ENCODE measurements around the gene SPEN.

The SPEN gene

GRCh38 chr1:15940110-15941043 is 92.9 kb downstream of the SPEN start:
- H3K4me2 ChIP-seq: no peak overlapping the region
- H3K9ac ChIP-seq: no peak overlapping the region
- no peak overlapping the region for H3K27ac ChIP-seq
- no peaks in the 10 kb centered on the region for H4K20me1 ChIP-seq (ENCODE audit: insufficient read depth)
- H3K4me1 ChIP-seq (ENCODE audit: low read depth, poor library complexity, severe bottlenecking): no peaks in the 10 kb centered on the region
- no peak overlapping the region for H3K4me3 ChIP-seq (IDR thresholded peaks at IDR 0.05; ENCODE audit: insufficient read depth, low read depth, low read length)
- peaks cover 5% of the 10 kb centered on the region; the same call in 1 of the 2 replicates for H3K36me3 ChIP-seq (ENCODE audit: insufficient read depth)
- no peaks in the 10 kb centered on the region for H3K27me3 ChIP-seq (ENCODE audit: insufficient read depth, low read depth)
- TF ChIP-seq, protein P1, sequence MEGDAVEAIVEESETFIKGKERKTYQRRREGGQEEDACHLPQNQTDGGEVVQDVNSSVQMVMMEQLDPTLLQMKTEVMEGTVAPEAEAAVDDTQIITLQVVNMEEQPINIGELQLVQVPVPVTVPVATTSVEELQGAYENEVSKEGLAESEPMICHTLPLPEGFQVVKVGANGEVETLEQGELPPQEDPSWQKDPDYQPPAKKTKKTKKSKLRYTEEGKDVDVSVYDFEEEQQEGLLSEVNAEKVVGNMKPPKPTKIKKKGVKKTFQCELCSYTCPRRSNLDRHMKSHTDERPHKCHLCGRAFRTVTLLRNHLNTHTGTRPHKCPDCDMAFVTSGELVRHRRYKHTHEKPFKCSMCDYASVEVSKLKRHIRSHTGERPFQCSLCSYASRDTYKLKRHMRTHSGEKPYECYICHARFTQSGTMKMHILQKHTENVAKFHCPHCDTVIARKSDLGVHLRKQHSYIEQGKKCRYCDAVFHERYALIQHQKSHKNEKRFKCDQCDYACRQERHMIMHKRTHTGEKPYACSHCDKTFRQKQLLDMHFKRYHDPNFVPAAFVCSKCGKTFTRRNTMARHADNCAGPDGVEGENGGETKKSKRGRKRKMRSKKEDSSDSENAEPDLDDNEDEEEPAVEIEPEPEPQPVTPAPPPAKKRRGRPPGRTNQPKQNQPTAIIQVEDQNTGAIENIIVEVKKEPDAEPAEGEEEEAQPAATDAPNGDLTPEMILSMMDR (conservative IDR thresholded peaks at IDR 0.05; ENCODE audit: low read depth, low read length): no peak
- H3K79me2 ChIP-seq (ENCODE audit: insufficient read depth, low read depth): no peaks in the 10 kb centered on the region
- H2AFZ ChIP-seq (ENCODE audit: low read depth): no peak overlapping the region

- TF ChIP-seq, protein P1 (conservative IDR thresholded peaks at IDR 0.05; ENCODE audit: low read depth, low read length): no peak
- Histone ChIP-seq H3K4me3 (IDR thresholded peaks at IDR 0.05; ENCODE audit: insufficient read depth, low read depth, low read length) (no peak overlapping the region), H3K9ac (no peak overlapping the region), H2AFZ (ENCODE audit: low read depth) (no peak overlapping the region), H3K4me2 (no peak overlapping the region), H3K36me3 (ENCODE audit: insufficient read depth) (peaks cover 5% of the 10 kb centered on the region; the same call in 1 of the 2 replicates), H3K79me2 (ENCODE audit: insufficient read depth, low read depth) (no peaks in the 10 kb centered on the region), H3K27me3 (ENCODE audit: insufficient read depth, low read depth) (no peaks in the 10 kb centered on the region), H3K27ac (no peak overlapping the region), H4K20me1 (ENCODE audit: insufficient read depth) (no peaks in the 10 kb centered on the region), H3K4me1 (ENCODE audit: low read depth, poor library complexity, severe bottlenecking) (no peaks in the 10 kb centered on the region)
Observed at GRCh38 chr1:15941044-15941840, 93.7 kb downstream of the SPEN start.

DNA sequence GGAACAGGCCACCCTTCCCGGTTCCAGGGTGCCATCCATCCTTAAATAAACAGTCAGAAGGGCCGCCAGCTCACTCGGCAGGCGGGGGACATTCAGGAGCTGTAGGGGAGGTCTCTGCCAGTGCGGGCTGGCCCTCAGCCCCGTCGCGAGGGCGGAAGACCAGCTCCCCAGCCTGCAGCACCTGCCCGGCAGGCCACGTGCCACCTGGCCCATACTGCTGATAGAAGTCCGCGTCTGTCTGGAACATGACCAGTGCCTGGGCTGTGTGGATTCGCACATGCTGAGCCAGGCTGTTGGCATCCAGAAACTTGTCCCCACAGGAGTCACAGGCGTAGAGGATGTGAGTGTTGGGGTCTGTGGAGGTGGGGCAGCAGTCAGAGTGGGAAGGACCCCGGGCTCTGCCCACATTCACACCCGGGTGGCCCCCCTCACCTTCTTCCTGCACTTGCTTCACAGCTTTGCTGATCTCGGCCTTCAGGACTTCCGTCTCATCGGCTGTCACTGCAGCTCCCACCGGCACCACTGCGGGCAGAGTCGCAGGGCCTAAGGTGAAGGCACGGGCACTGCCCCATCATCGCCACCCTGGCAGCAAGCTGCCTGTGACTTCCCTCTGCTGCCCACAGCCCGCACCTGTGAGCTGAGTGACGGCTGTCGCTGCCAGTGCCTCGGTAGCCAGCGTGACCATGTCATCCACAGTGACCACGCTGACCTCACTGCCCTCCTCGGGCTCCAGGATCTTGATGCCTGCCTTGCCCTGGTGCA is 94.6 kb downstream of the SPEN start:
- Histone ChIP-seq H2AFZ (ENCODE audit: low read depth) (no peak overlapping the region), H3K4me3 (IDR thresholded peaks at IDR 0.05; ENCODE audit: insufficient read depth, low read depth, low read length) (no peak overlapping the region), H4K20me1 (ENCODE audit: insufficient read depth) (no peaks in the 10 kb centered on the region), H3K79me2 (ENCODE audit: insufficient read depth, low read depth) (no peaks in the 10 kb centered on the region), H3K36me3 (ENCODE audit: insufficient read depth) (peaks cover 5% of the 10 kb centered on the region; the same call in 1 of the 2 replicates), H3K9ac (no peak overlapping the region), H3K4me2 (no peak overlapping the region), H3K27me3 (ENCODE audit: insufficient read depth, low read depth) (no peaks in the 10 kb centered on the region), H3K4me1 (ENCODE audit: low read depth, poor library complexity, severe bottlenecking) (no peaks in the 10 kb centered on the region), H3K27ac (no peak overlapping the region)
- TF ChIP-seq, protein P1 (conservative IDR thresholded peaks at IDR 0.05; ENCODE audit: low read depth, low read length): no peak

- Histone ChIP-seq H3K9ac (no peak overlapping the region), H3K4me2 (no peak overlapping the region), H3K79me2 (ENCODE audit: insufficient read depth, low read depth) (no peaks in the 10 kb centered on the region), H3K27ac (no peak overlapping the region), H3K4me3 (IDR thresholded peaks at IDR 0.05; ENCODE audit: insufficient read depth, low read depth, low read length) (no peak overlapping the region), H2AFZ (ENCODE audit: low read depth) (no peak overlapping the region), H3K36me3 (ENCODE audit: insufficient read depth) (no peaks in the 10 kb centered on the region; the same call in 1 of the 2 replicates), H4K20me1 (ENCODE audit: insufficient read depth) (no peaks in the 10 kb centered on the region), H3K27me3 (ENCODE audit: insufficient read depth, low read depth) (no peaks in the 10 kb centered on the region), H3K4me1 (ENCODE audit: low read depth, poor library complexity, severe bottlenecking) (no peaks in the 10 kb centered on the region)
- TF ChIP-seq, protein P1 (conservative IDR thresholded peaks at IDR 0.05; ENCODE audit: low read depth, low read length): no peak
Observed at GRCh38 chr1:15942661-15943327, 95.3 kb downstream of the SPEN start.
